ENCODE results near the gene SLC6A4. TPM values are rescaled to one million over a fixed set of nuclear protein-coding genes. Genes with fewer than 3 reads are reported as not detected.
"Not testable (repeated sequence)": the region's sequence is repeated elsewhere in the genome, so short reads cannot be mapped to it uniquely, and the experiment has no call there.

SLC6A4 gene
- total RNA-seq, 1 donor from 2014 or later: not detected

- Mint-ChIP-seq H3K4me1 (peaks cover 13% of the 10 kb centered on the region), H3K27ac (ENCODE audit: unreplicated experiment) (no peak overlapping the region), H3K27me3 (ENCODE audit: low read depth) (peaks cover 66% of the 10 kb centered on the region), H3K9me3 (no peaks in the 10 kb centered on the region), H3K36me3 (ENCODE audit: low read depth) (no peaks in the 10 kb centered on the region), H3K4me3 (no peak overlapping the region)
- no peak for DNase-seq (ENCODE audit: low read depth, low spot score)
- TF ChIP-seq CTCF (conservative IDR thresholded peaks at IDR 0.05): no peak
Measured at GRCh38 chr17:30230596-30231125, 4.8 kb downstream of the SLC6A4 start.

GRCh38 chr17:30230009-30230408 lies 5.5 kb downstream of the SLC6A4 start:
- peaks cover 18% of the 10 kb centered on the region for H3K4me1 Mint-ChIP-seq
- not testable (repeated sequence) for H3K9me3 Mint-ChIP-seq; H3K27ac Mint-ChIP-seq (ENCODE audit: unreplicated experiment); DNase-seq (ENCODE audit: low read depth, low spot score); H3K4me3 Mint-ChIP-seq; H3K36me3 Mint-ChIP-seq (ENCODE audit: low read depth)
- peaks cover 61% of the 10 kb centered on the region for H3K27me3 Mint-ChIP-seq (ENCODE audit: low read depth)

GRCh38 chr17:30229012-30229411 lies 6.5 kb downstream of the SLC6A4 start:
- Mint-ChIP-seq H3K9me3 (no peaks in the 10 kb centered on the region), H3K27me3 (ENCODE audit: low read depth) (peaks cover 51% of the 10 kb centered on the region), H3K4me1 (peaks cover 23% of the 10 kb centered on the region), H3K27ac (ENCODE audit: unreplicated experiment) (no peak overlapping the region), H3K36me3 (ENCODE audit: low read depth) (no peaks in the 10 kb centered on the region), H3K4me3 (no peak overlapping the region)
- DNase-seq (ENCODE audit: low read depth, low spot score): no peak
- TF ChIP-seq CTCF (conservative IDR thresholded peaks at IDR 0.05): no peak

- Mint-ChIP-seq H3K4me3 (no peak overlapping the region), H3K27ac (ENCODE audit: unreplicated experiment) (no peak overlapping the region), H3K36me3 (ENCODE audit: low read depth) (no peaks in the 10 kb centered on the region), H3K4me1 (peaks cover 33% of the 10 kb centered on the region), H3K27me3 (ENCODE audit: low read depth) (peaks cover 41% of the 10 kb centered on the region), H3K9me3 (no peaks in the 10 kb centered on the region)
- DNase-seq (ENCODE audit: low read depth, low spot score): no peak
- no peak for TF ChIP-seq CTCF (conservative IDR thresholded peaks at IDR 0.05)
Measured at GRCh38 chr17:30228011-30228410, 7.5 kb downstream of the SLC6A4 start.

GRCh38 chr17:30226878-30227277 lies 8.6 kb downstream of the SLC6A4 start:
- no peak for DNase-seq (ENCODE audit: low read depth, low spot score)
- H3K27me3 Mint-ChIP-seq (ENCODE audit: low read depth): peaks cover 29% of the 10 kb centered on the region
- H3K9me3 Mint-ChIP-seq: no peaks in the 10 kb centered on the region
- TF ChIP-seq CTCF (conservative IDR thresholded peaks at IDR 0.05): no peak
- peak overlapping the region; percentile 17 for H3K27ac Mint-ChIP-seq (ENCODE audit: unreplicated experiment)
- no peaks in the 10 kb centered on the region for H3K36me3 Mint-ChIP-seq (ENCODE audit: low read depth)
- H3K4me3 Mint-ChIP-seq: peak overlapping the region; percentile 32
- peaks cover 45% of the 10 kb centered on the region for H3K4me1 Mint-ChIP-seq

- Mint-ChIP-seq H3K4me1 (peaks cover 49% of the 10 kb centered on the region), H3K27ac (ENCODE audit: unreplicated experiment) (no peak overlapping the region), H3K27me3 (ENCODE audit: low read depth) (peaks cover 25% of the 10 kb centered on the region), H3K36me3 (ENCODE audit: low read depth) (no peaks in the 10 kb centered on the region), H3K4me3 (no peak overlapping the region), H3K9me3 (no peaks in the 10 kb centered on the region)
- DNase-seq (ENCODE audit: low read depth, low spot score): no peak
- TF ChIP-seq CTCF (conservative IDR thresholded peaks at IDR 0.05): no peak
Measured at GRCh38 chr17:30225919-30226553, 9.5 kb downstream of the SLC6A4 start.
